Gastroesophageal sphincter (tissue), 4 donors: ENCODE measurements around the gene ANK3. TPM values are rescaled to one million over a fixed set of nuclear protein-coding genes. Genes with fewer than 3 reads are reported as not detected.

Source experiments
- ATAC-seq: fragments of 150-250 bp; one replicate; pipeline ENCODE4 v1.9.1; 2016; ENCODE audit warnings: mild to moderate bottlenecking, moderate library complexity
- H3K27ac ChIP-seq, 4 donors: fragments of 200-600 bp; sonication (generic) in 3 of 4; 1 replicate in 3 of 4; 2 replicates in 1 of 4; pipeline ENCODE4 v1.5.1; 2016 to 2019
- H3K27me3 ChIP-seq: fragments of 200-600 bp; sonication (generic); one replicate; pipeline ENCODE4 v1.5.1; 2019
- H3K36me3 ChIP-seq, 2 donors: fragments of 200-600 bp; sonication (generic); one replicate each; pipeline ENCODE4 v1.5.1; 2019; ENCODE audit warnings: control low read depth in 1 of 2
- H3K4me1 ChIP-seq, 3 donors: fragments of 200-600 bp; sonication (generic); 1 replicate in 2 of 3; 2 replicates in 1 of 3; pipeline ENCODE4 v1.5.1; 2016 to 2019; ENCODE audit warnings: control low read depth in 2 of 3
- H3K4me3 ChIP-seq, 2 donors: fragments of 200-600 bp; sonication (generic); one replicate each; pipeline ENCODE4 v1.5.1; 2019; ENCODE audit warnings: mild to moderate bottlenecking in 1 of 2, moderate library complexity in 1 of 2
- H3K9me3 ChIP-seq, 3 donors: fragments of 200-600 bp; sonication (generic); one replicate each; pipeline ENCODE4 v1.5.1; 2017 to 2019; ENCODE audit warnings: control low read depth in 2 of 3
- EP300 ChIP-seq: sonication (generic); formaldehyde crosslinking; IDR thresholded peaks from one replicate; pipeline ENCODE4 v1.6.1; 2017; ENCODE audit warnings: antibody characterized with exemption, mild to moderate bottlenecking
- POLR2A ChIP-seq, 2 donors: fragments of 450-650 bp; IDR thresholded peaks; one replicate each; pipeline ENCODE4 v1.6.1; 2017; ENCODE audit warnings: antibody characterized with exemption in 2 of 2, mild to moderate bottlenecking in 2 of 2, moderate library complexity in 1 of 2
- POLR2AphosphoS5 ChIP-seq: sonication (generic); formaldehyde crosslinking; IDR thresholded peaks from one replicate; pipeline ENCODE4 v1.6.1; 2017; ENCODE audit warnings: antibody characterized with exemption
- WGBS, 2 donors: methylation state at CpG; one replicate each; pipeline ENCODE4 v1.1.5; 2018; ENCODE audit warnings: low coverage in 1 of 2; 5-methylcytosine and 5-hydroxymethylcytosine counted together
- total RNA-seq, 4 donors: library from RNA; depleted of rRNA; stranded (reverse); fragments of >200 nt; gene quantifications; one replicate each; pipeline ENCODE4 v1.1.0, GENCODE V29; 2016
- TF ChIP-seq, protein P1 (sequence below), 4 experiments: fragments of 200-600 bp in 2 of 4; fragments of 450-650 bp in 2 of 4; sonication (generic) in 1 of 4; IDR thresholded peaks; one replicate each; pipeline ENCODE4 v1.5.1; 2017 to 2019; ENCODE audit warnings: antibody characterized with exemption in 4 of 4, mild to moderate bottlenecking in 2 of 4, moderate library complexity in 2 of 4

ANK3 gene
- total RNA-seq, 4 donors from 2014 or later: 21.1 to 61.5 (median 38.9) TPM

DNA sequence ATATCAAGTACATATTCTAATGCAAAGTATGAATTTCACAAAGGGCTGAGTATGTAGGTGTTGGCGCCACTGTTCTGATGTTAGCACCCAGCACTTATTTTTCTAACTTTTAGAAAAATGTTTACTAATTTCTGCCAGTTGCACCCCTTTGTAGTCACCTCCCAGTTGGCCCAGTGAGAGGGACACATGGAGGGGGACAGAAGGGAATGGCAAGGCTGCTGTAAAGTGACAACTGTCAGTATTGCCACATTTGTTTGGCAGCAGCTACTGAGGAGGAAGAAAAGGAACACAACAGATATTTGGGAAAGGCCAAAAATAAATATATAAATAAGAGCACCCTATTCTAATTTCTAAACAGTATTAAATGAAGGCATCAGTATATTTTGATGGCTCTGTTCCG, 57.3 kb downstream of the ANK3 start:
- H3K27me3 ChIP-seq: no peaks in the 10 kb centered on the region
- WGBS, 2 donors: 50 to 98% methylated on average over 2 of the region's 2 CpGs
- no peaks in the 10 kb centered on the region for H3K9me3 ChIP-seq
- no peak overlapping the region for H3K4me3 ChIP-seq
- no peak overlapping the region for H3K27ac ChIP-seq
- TF ChIP-seq, protein P1, sequence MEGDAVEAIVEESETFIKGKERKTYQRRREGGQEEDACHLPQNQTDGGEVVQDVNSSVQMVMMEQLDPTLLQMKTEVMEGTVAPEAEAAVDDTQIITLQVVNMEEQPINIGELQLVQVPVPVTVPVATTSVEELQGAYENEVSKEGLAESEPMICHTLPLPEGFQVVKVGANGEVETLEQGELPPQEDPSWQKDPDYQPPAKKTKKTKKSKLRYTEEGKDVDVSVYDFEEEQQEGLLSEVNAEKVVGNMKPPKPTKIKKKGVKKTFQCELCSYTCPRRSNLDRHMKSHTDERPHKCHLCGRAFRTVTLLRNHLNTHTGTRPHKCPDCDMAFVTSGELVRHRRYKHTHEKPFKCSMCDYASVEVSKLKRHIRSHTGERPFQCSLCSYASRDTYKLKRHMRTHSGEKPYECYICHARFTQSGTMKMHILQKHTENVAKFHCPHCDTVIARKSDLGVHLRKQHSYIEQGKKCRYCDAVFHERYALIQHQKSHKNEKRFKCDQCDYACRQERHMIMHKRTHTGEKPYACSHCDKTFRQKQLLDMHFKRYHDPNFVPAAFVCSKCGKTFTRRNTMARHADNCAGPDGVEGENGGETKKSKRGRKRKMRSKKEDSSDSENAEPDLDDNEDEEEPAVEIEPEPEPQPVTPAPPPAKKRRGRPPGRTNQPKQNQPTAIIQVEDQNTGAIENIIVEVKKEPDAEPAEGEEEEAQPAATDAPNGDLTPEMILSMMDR (IDR thresholded peaks at IDR 0.05): no peak
- no peak for TF ChIP-seq EP300
- no peak for TF ChIP-seq POLR2A (IDR thresholded peaks at IDR 0.05)
- no peak for TF ChIP-seq POLR2AphosphoS5
- no peaks in the 10 kb centered on the region for H3K36me3 ChIP-seq
- no peaks in the 10 kb centered on the region for H3K4me1 ChIP-seq
- no peak for ATAC-seq

DNA sequence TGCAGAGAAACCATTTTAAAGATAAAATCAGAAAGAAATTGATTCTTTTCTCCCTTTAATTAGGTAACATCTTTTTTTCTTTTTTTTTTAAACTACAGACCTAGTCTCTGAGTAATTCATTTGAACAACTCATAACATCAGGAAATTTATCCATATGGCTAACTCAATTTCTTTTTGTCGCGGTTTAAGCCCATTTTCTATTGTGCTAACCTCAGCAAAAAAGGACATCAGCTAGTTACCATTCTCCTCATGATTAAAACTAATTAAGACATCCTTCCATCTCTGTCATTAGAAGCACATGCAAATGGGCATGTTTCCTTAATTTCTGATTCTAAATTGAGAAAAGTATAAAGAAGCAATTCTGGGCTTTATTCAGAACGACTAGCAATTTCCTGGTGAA, 57.8 kb downstream of the ANK3 start:
- Histone ChIP-seq H3K9me3 (no peaks in the 10 kb centered on the region), H3K27ac (no peak overlapping the region), H3K4me3 (no peak overlapping the region), H3K36me3 (no peaks in the 10 kb centered on the region), H3K4me1 (no peaks in the 10 kb centered on the region), H3K27me3 (no peaks in the 10 kb centered on the region)
- no peak for ATAC-seq
- 87% methylated on average over 3 of the region's 3 CpGs for WGBS, 2 donors
- TF ChIP-seq, protein P1 (IDR thresholded peaks at IDR 0.05): no peak
- TF ChIP-seq EP300 (no peak), POLR2AphosphoS5 (no peak), POLR2A (IDR thresholded peaks at IDR 0.05) (no peak)

DNA sequence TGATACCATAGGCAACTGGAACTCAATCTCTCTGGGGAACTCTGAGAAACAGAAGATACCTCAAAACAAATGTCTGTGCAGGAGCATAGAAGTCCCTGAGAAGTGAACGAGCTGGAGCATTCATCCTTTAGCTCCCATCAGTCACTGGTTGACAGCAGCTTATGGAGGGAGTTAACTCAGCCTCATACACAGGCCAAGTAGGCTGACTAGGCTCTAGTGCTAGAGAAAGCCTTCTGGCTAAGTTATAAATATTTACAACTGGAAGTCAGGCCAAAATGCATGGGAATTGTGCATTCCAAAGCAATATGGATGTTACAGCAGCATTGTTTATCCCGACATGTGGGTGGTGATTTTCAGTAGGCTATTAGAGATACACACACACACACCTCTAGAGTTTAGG, 66.5 kb downstream of the ANK3 start:
- H3K4me1 ChIP-seq: no peaks in the 10 kb centered on the region
- 0 to 54% methylated on average over 1 to 2 of the region's 2 CpGs for WGBS, 2 donors

DNA sequence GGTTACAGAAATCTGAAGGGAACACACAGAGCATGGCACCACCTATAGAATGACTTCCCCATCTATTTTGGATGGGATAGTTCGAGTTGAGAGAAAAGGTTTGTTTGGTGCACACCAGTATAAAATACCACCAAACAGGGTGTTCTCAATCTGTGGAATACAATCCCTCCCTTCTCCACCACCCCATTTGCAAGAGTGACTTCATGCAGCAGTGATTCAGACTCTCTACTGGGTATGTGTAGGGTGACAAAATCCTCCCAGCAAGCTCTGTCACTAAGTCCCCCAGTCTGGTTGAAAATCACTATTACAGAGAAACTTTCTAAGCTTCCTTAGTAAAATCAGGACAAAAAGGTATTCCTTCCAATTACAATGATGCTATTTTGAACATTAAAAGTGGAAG, 69.0 kb downstream of the ANK3 start:
- 83% methylated on average over 1 of the region's 1 CpG for WGBS, 2 donors
- ATAC-seq: no peak
- H3K4me3 ChIP-seq: no peak overlapping the region
- H3K27ac ChIP-seq: no peak overlapping the region
- no peak for TF ChIP-seq POLR2AphosphoS5
- TF ChIP-seq EP300: no peak
- no peak for TF ChIP-seq POLR2A (IDR thresholded peaks at IDR 0.05)
- TF ChIP-seq, protein P1 (IDR thresholded peaks at IDR 0.05): no peak
- no peaks in the 10 kb centered on the region for H3K36me3 ChIP-seq
- H3K9me3 ChIP-seq: no peaks in the 10 kb centered on the region
- no peaks in the 10 kb centered on the region for H3K4me1 ChIP-seq
- no peaks in the 10 kb centered on the region for H3K27me3 ChIP-seq

More for the DNA sequence above, 66.5 kb downstream of the ANK3 start:
- H3K27ac ChIP-seq: no peak overlapping the region
- no peaks in the 10 kb centered on the region for H3K27me3 ChIP-seq
- TF ChIP-seq EP300 (no peak), POLR2AphosphoS5 (no peak), POLR2A (IDR thresholded peaks at IDR 0.05) (no peak)
- TF ChIP-seq, protein P1 (IDR thresholded peaks at IDR 0.05): no peak
- H3K36me3 ChIP-seq: no peaks in the 10 kb centered on the region
- no peaks in the 10 kb centered on the region for H3K9me3 ChIP-seq
- no peak overlapping the region for H3K4me3 ChIP-seq
- no peak for ATAC-seq

DNA sequence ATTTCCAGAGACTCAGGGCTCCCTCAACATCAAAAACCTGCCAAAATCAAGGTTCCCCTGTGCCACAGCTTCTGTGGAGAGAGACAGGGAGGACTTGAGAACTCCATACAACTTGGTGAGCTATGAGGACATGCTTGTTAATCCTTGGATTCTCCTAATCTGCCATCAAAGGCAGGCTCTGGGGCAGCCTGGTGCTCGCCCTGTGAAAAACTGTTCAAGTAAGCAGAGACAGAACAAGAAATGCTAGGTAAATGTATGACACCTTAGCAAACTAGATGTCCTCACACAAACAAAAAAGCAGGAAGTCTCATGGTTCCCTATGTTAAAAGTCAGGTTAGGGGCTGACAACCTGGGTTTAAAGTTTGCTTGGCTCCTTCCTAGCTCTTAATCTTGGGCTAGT, 73.6 kb downstream of the ANK3 start:
- no peaks in the 10 kb centered on the region for H3K27me3 ChIP-seq
- no peaks in the 10 kb centered on the region for H3K9me3 ChIP-seq
- no peak for ATAC-seq
- H3K4me1 ChIP-seq: no peaks in the 10 kb centered on the region
- TF ChIP-seq, protein P1 (IDR thresholded peaks at IDR 0.05): no peak
- 91 to 100% methylated on average over 1 of the region's 1 CpG for WGBS, 2 donors
- H3K27ac ChIP-seq: no peak overlapping the region
- no peak overlapping the region for H3K4me3 ChIP-seq
- H3K36me3 ChIP-seq: no peaks in the 10 kb centered on the region
